KMS-11 (cell line): ENCODE measurements around the gene C14orf93.

ENCODE experiments used
- H2AFZ ChIP-seq: fragments of 200-600 bp; sonication (generic); 2 replicates; pipeline ENCODE4 v1.6.1; 2016; ENCODE audit warnings: antibody characterized with exemption, mixed run types, low read depth
- H3K27ac ChIP-seq: fragments of 200-600 bp; sonication (generic); 2 replicates; pipeline ENCODE4 v1.6.1; 2016; ENCODE audit warnings: mild to moderate bottlenecking, mixed run types
- H3K27me3 ChIP-seq: fragments of 200-600 bp; sonication (generic); 2 replicates; pipeline ENCODE4 v1.6.1; 2017; ENCODE audit warnings: mild to moderate bottlenecking, low read depth, mixed run types, moderate library complexity; ENCODE audit not compliant: insufficient read depth
- H3K36me3 ChIP-seq: fragments of 200-600 bp; sonication (generic); 2 replicates; pipeline ENCODE4 v1.6.1; 2017; ENCODE audit warnings: mild to moderate bottlenecking, mixed run types; ENCODE audit not compliant: insufficient read depth
- H3K4me1 ChIP-seq: fragments of 200-600 bp; sonication (generic); 2 replicates; pipeline ENCODE4 v1.6.1; 2016; ENCODE audit warnings: mild to moderate bottlenecking, low read depth, mixed run types; ENCODE audit not compliant: poor library complexity, severe bottlenecking
- H3K4me2 ChIP-seq: fragments of 200-600 bp; sonication (generic); 2 replicates; pipeline ENCODE4 v1.7.0; 2016; ENCODE audit warnings: mild to moderate bottlenecking, mixed run types
- H3K4me3 ChIP-seq: fragments of 200-600 bp; sonication (generic); IDR thresholded peaks from 2 replicates; pipeline ENCODE4 v1.6.1; 2017; ENCODE audit warnings: low read depth, low read length, mixed read lengths; ENCODE audit not compliant: insufficient read depth
- H3K79me2 ChIP-seq: fragments of 200-600 bp; sonication (generic); 2 replicates; pipeline ENCODE4 v1.6.1; 2016; ENCODE audit warnings: low read depth, mixed run types; ENCODE audit not compliant: insufficient read depth
- H3K9ac ChIP-seq: fragments of 200-600 bp; sonication (generic); 2 replicates; pipeline ENCODE4 v1.6.1; 2016; ENCODE audit warnings: mild to moderate bottlenecking, mixed run types
- H4K20me1 ChIP-seq: fragments of 200-600 bp; sonication (generic); 2 replicates; pipeline ENCODE4 v1.6.1; 2016; ENCODE audit warnings: mild to moderate bottlenecking, mixed run types; ENCODE audit not compliant: insufficient read depth
- CTCF ChIP-seq: fragments of 200-600 bp; sonication (generic); conservative IDR thresholded peaks from 2 replicates; pipeline ENCODE4 v1.6.1; 2017; ENCODE audit warnings: low read depth, mild to moderate bottlenecking, antibody characterized with exemption, low read length, moderate library complexity, mixed read lengths

Gene C14orf93

GRCh38 chr14:22993517-22993916 is 16.4 kb downstream of the C14orf93 start:
- Histone ChIP-seq H3K4me2 (no peak overlapping the region), H2AFZ (no peak overlapping the region), H3K9ac (no peak overlapping the region), H3K36me3 (no peaks in the 10 kb centered on the region), H3K79me2 (no peaks in the 10 kb centered on the region), H3K4me3 (no peak overlapping the region), H3K27ac (no peak overlapping the region), H3K27me3 (no peaks in the 10 kb centered on the region), H4K20me1 (no peaks in the 10 kb centered on the region), H3K4me1 (peaks cover 6% of the 10 kb centered on the region)
- no peak for TF ChIP-seq CTCF

- no peaks in the 10 kb centered on the region for H3K27me3 ChIP-seq
- no peak for TF ChIP-seq CTCF
- H3K36me3 ChIP-seq, result no peaks in the 10 kb centered on the region
- H3K79me2 ChIP-seq, result no peaks in the 10 kb centered on the region
- no peak overlapping the region for H2AFZ ChIP-seq
- no peak overlapping the region for H3K4me2 ChIP-seq
- no peak overlapping the region for H3K4me3 ChIP-seq
- no peak overlapping the region for H3K9ac ChIP-seq
- H4K20me1 ChIP-seq, result no peaks in the 10 kb centered on the region
- H3K4me1 ChIP-seq, result peaks cover 6% of the 10 kb centered on the region
- H3K27ac ChIP-seq, result no peak overlapping the region
Measured at GRCh38 chr14:22991852-22992251, 18.1 kb downstream of the C14orf93 start.

- Histone ChIP-seq H3K36me3 (no peaks in the 10 kb centered on the region), H3K9ac (no peak overlapping the region), H3K4me2 (no peak overlapping the region), H3K4me3 (no peak overlapping the region), H4K20me1 (no peaks in the 10 kb centered on the region), H3K27ac (no peak overlapping the region), H3K4me1 (no peaks in the 10 kb centered on the region), H3K27me3 (no peaks in the 10 kb centered on the region), H3K79me2 (no peaks in the 10 kb centered on the region), H2AFZ (no peak overlapping the region)
- TF ChIP-seq CTCF, result no peak
Measured at GRCh38 chr14:22987291-22987690, 22.7 kb downstream of the C14orf93 start.

GRCh38 chr14:22986508-22987054 is 23.4 kb downstream of the C14orf93 start:
- H3K27ac ChIP-seq, result no peak overlapping the region
- H2AFZ ChIP-seq, result no peak overlapping the region
- no peaks in the 10 kb centered on the region for H3K4me1 ChIP-seq
- H3K27me3 ChIP-seq, result no peaks in the 10 kb centered on the region
- no peaks in the 10 kb centered on the region for H3K79me2 ChIP-seq
- H4K20me1 ChIP-seq, result no peaks in the 10 kb centered on the region
- no peak overlapping the region for H3K4me2 ChIP-seq
- H3K4me3 ChIP-seq, result no peak overlapping the region
- H3K9ac ChIP-seq, result no peak overlapping the region
- H3K36me3 ChIP-seq, result no peaks in the 10 kb centered on the region
- peak; percentile 87 for TF ChIP-seq CTCF
